NCI-H1694 (cell line): ENCODE data around the gene GPR161.

Experiments used
- DNase-seq: peaks from one replicate; lab custom pipeline; 2025; lab: John Stamatoyannopoulos, UW

GPR161 gene

DNA sequence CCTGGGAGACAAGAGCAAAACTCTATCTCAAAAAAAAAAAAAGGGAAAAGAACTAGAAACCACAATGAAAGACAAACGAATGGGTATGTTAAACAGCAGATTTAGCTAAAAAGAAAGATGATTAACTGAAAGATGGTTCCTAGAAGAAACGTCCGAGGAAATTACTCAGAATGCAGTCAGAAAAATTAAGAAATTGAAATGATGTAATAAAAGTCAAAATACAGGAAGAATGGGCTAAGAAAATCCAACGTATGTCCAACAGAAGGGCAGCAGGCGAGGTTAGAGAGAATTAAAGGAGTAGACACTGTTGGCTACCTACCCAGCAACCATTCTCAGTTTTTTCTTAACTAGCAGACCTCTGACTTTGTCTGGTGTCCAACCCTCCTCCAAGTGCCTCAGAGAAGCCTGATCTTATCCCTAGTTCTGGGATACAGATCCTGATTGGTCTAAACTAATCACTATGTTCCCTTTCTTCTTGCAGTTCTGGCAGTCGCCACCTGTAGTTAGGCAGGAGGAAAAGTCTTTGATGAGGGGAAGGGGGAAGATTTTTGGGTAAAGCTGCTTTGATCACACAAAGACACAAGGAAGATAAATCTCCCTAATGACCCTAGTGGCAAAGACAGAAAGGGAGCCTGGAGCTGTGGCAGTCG, 25.7 kb downstream of the GPR161 start:
- no peak for DNase-seq

DNA sequence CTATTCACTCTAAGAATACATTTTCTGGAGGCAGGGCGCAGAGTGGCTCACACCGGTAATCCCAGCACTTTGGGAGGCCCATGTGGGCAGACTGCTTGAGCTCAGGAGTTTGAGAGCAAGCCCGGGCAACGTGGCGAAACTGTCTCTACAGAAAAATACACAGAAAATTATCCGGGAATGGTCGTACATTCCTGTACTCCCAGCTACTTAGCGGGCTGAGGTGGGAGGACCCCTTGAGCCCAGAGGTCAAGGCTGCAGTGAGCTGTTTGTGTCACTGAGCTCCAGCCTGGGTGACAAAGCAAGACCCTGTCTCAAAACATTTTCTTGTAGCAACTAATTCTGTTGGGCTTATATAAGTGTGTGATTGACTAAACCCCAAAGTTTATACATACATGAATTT, 30.5 kb downstream of the GPR161 start:
- no peak for DNase-seq

- no peak for DNase-seq
Measured at GRCh38 chr1:168105846-168106245, 30.9 kb downstream of the GPR161 start.

DNA sequence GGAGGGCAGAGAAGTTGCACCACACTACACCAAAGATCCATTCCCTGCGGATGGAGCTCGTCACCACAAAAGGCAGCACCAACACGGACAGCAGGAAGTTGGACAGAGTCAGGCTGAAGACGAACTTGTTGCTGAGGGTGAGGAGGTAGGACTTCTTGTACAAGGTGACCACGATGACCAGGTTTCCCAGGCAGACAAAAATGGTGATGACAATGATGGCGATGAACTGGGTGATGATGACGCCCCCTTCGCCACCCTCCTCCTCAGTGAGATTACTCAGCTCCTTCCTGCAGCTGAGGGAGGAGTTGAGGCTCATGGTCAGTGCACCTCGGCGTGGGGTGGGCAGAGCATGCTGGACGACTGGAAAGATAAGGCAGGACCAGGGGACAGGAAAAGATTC, 32.2 kb downstream of the GPR161 start:
- no peak for DNase-seq

DNA sequence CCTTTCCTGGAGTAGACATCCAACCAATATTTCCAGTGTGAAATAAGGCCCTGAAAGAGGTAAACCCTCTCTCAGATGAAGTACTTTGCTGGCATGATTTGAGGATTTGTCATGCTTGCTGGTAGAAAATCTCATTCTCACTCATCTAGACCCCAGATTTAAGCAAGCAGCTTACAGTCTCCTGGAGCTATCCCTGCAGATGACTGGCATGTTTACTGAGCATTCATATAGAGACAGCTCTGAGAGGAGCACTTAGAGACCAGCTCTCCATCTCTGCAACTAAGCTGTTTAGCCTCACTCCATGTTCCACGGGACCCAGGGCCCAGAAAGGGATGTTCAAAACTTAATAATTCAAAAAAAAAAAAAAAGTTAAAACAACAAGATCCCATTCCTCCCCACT, 34.2 kb downstream of the GPR161 start:
- no peak for DNase-seq

GRCh38 chr1:168101336-168101735, 35.4 kb downstream of the GPR161 start:
- no peak for DNase-seq

DNA sequence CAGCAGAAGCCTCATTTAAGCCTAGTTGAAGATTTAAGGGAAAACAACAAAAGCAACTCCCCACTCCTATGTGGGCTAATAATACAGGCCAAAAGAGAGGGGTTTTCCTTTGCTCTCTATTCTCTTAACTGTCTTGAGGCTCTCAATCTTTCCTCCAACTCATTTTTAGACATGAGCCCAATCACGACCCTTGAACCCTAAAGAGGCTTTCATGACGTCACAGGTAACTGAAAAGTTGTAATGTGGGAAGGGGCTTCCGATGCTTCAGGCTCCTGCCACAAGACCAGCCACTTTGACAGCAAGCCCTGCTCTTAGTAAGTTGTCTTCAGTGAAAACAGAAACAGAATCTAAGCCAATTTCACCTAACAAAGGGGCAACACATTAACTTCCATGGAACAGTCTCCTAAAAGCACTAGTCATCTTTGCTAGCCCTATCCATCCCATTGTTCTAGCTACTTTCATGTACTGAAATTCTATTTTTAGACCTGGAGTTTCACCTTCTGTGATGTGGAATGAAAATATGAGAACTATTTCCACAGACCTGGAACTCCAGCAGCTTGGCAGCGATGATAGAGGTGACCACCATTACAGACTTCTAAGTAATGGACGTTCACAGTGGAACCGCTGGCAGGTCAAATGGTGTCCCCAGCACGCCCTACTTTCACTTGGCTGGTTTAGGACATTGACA, 36.3 kb downstream of the GPR161 start:
- DNase-seq = no peak

- DNase-seq = no peak
Measured at GRCh38 chr1:168099337-168099801, 37.4 kb downstream of the GPR161 start.

DNA sequence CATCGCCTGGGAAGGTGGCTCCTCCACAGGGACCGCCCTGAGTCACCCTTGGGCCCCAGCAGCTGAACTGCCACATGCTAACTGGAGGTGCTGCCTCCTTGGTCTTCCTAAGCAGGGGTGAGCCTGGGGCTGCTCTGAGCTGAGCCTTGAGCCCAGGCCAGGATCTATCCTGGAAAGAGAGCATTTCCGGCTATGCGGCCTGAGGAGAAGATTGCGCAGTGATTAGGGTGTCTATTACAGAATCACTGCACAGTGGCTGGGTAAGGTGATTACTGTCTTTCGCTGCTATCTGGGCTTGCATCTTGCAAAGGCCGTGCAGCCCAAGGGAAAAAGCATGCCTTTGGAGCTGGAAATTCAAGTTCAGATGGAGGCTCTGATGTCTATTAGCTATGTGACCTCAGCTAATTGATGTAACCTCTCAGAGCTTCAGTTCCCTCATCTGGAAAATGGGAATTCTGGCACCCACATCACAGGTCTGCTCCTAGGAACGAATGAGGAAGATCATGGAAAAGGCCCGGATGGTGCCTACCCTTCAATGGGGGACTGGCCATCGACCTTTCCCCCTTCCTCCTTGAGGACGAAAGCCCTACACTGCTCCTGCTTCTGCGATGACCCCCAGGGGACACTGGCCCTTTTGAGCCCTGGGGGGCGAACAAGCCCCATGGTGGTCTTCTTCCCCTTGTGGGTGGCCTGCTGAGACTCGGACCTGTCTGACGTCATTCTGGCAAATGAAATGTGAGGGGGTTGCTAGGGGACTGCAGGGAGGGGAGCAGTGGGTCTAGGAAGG, 38.0 kb downstream of the GPR161 start:
- DNase-seq = no peak

GRCh38 chr1:168097921-168098528, 38.7 kb downstream of the GPR161 start:
- no peak for DNase-seq

DNA sequence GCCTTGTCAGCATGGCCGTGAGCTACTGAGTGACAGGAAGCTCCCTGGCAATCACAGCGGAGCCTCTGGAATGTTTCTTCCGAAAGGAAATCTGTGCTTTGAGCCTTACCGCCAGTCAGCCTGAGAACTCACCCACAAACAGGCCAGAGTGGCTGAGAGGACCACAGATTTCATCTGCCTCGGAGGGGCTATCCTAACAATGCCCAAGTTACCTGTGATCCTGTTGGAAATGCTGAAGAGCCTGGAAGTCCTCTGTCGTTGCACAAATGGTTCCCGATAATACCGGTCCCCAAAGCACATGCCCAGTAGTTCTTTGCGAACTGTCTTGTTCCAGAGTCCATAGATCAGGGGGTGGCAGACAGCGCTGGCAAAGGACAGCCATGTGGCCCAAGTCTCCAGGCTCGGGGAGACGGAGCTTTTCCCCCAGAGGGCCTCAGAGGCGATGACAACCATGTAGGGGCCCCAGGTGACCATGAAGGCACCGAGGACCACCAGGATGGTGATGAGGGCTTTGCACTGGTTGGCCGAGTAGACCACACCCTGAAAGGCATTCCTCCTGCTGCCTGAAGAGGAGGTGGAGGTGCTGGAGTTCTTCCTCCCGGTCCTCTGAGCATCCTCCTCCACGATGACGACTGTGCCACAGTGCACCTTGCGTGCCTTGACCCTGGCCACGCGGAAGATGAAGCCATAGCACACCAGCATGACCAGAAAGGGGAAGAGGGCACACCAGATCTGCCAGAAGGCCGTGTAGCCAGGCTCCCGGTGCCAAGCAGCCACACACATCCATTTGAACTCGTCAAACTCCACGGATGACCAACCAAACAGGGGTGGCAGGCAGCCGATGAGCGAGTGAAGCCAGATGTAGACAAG, 40.2 kb downstream of the GPR161 start:
- DNase-seq = no peak

DNA sequence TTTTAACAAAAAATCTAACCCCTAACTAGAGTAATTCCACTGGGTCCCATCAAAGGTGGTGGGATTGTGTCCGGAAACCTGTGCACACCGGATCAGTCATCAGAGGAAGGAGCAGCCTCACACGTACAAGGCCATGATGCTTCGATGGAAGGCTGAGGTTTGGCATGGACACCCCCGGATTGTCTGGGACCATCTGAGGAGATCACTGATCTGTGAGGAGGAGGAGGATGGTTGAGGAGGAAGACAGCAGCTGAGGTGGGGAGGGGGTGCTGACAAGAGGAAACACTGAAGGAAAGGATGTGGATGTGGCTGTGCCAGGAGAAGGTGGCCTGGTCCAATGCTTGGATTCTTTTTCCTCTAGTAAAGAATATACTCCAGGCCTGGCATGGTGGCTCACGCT, 41.3 kb downstream of the GPR161 start:
- DNase-seq = no peak

- DNase-seq = no peak
Measured at GRCh38 chr1:168093616-168094015, 43.1 kb downstream of the GPR161 start.

- no peak for DNase-seq
Measured at GRCh38 chr1:168092566-168093355, 44.0 kb downstream of the GPR161 start.

GRCh38 chr1:168091720-168092550, 44.8 kb downstream of the GPR161 start:
- no peak for DNase-seq

DNA sequence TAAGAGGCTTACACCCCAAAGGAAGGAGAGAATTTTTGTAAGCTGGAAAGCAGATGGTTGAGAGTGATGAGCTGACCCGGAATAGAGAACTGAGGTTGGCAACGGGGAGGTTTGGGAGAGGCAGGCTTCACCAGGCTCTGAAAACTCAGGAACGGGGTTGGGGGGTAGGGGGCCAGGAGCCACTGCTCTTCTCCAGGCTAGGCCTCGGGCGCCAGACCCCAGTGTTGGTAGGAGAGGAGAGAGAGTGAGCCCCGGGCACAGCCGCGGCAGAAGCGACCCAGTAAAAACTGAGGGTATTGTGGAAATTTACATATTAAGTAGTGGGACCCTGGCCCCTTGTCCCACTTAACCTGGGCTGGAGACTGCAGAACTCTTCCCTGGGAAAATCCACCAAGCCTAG, 45.7 kb downstream of the GPR161 start:
- DNase-seq = no peak

DNA sequence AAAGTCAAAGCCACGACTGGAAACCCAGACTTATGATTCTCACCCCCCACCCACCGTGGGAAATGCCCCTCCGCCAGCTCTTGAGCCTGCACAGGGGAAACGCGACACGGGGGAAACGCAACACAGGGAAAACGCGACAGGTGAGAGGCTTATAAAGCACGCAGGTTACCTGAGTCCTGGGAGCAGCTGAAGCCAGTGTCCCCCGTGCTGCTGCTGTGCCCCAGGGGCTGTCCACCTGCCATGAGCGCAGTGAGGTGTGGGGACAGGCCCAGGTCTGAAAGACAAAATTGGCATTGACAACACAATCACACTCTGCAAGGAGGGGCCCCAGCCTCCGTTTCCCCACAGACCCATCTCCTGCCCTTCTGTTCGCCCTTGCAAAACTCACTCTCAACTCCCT, 46.3 kb downstream of the GPR161 start:
- no peak for DNase-seq

DNA sequence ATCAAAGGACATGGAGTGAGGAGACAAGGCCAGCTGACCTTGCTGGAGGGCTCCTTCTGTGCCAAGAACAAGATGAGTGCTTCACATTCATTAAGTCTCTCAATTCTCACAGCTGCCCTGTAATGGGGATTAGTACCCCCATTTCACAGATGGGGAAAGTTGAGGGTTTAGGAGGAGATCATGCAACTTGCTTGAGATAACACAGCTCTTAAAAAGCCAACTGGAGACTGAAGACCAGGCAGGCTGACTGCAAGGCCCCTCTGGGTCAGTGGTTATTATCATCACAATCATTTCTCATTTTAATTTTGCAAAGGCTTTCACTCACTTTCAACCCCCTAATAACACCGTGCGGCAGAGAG, 46.8 kb downstream of the GPR161 start:
- no peak for DNase-seq

GRCh38 chr1:168089326-168089978, 47.3 kb downstream of the GPR161 start:
- DNase-seq = no peak
